ENCODE results near the gene AATF.

- no peak for TF ChIP-seq CTCF (IDR thresholded peaks at IDR 0.05; ENCODE audit: poor library complexity, severe bottlenecking)
- no peak for TF ChIP-seq EP300 (conservative IDR thresholded peaks at IDR 0.05; ENCODE audit: poor library complexity, severe bottlenecking)
- TF ChIP-seq TAF1 (IDR thresholded peaks at IDR 0.05; ENCODE audit: low read depth), result no peak
- TF ChIP-seq POLR2AphosphoS5 (IDR thresholded peaks at IDR 0.05), result no peak
- TF ChIP-seq EZH2 (IDR thresholded peaks at IDR 0.05; ENCODE audit: borderline replicate concordance, insufficient read depth, low read length, poor library complexity, severe bottlenecking), result no peak
- TF ChIP-seq REST (IDR thresholded peaks at IDR 0.05; ENCODE audit: borderline replicate concordance), result no peak
- TF ChIP-seq RAD21 (conservative IDR thresholded peaks at IDR 0.05), result no peak
Observed at GRCh38 chr17:37069087-37069486, 120.3 kb downstream of the AATF start.
